A673 (cell line): ENCODE results near the gene TP53I13. TPM values are rescaled to one million over a fixed set of nuclear protein-coding genes. Genes with fewer than 3 reads are reported as not detected.

Experiments
- Bru-seq: library from RNA; stranded (reverse); fragments of 400-500 nt; gene quantifications from one replicate; lab custom pipeline; 2021; lab: Mats Ljungman, UMichigan
- BruChase-seq, 2 experiments: library from RNA; stranded (reverse); fragments of 400-500 nt; gene quantifications; one replicate each; lab custom pipeline; 2021; lab: Mats Ljungman, UMichigan
- BruUV-seq: library from RNA; stranded (reverse); fragments of 400-500 nt; replicated peaks from 2 replicates; lab custom pipeline; 2021; lab: Mats Ljungman, UMichigan
- CTCF ChIA-PET: fragments of 300-600 bp; sonication (Branson Sonifier 250); formaldehyde crosslinking; loops from one replicate; lab custom pipeline; 2022; ENCODE audit warnings: antibody characterized with exemption; lab: Charles Lee
- POLR2A ChIA-PET: fragments of 300-600 bp; sonication (Branson Sonifier 250); formaldehyde crosslinking; loops from one replicate; lab custom pipeline; 2022; ENCODE audit warnings: antibody characterized with exemption; ENCODE audit not compliant: low non-redundant PET; lab: Charles Lee
- DNase-seq: peaks from one replicate; pipeline ENCODE4 v3.0.0-alpha.2; 2015; ENCODE audit warnings: low spot score
- H3K27ac ChIP-seq: fragments of 200-600 bp; sonication (generic); 2 replicates; pipeline ENCODE4 v1.5.1; 2016; ENCODE audit warnings: mixed run types, low read depth, mild to moderate bottlenecking, mixed read lengths, antibody characterized with exemption, low read length; ENCODE audit not compliant: poor library complexity, severe bottlenecking
- H3K27me3 ChIP-seq: fragments of 200-600 bp; sonication (generic); replicated peaks from 2 replicates; pipeline ENCODE4 v1.6.1; 2017; ENCODE audit warnings: mixed run types, low read depth, mild to moderate bottlenecking, mixed read lengths, antibody characterized with exemption, low read length; ENCODE audit not compliant: insufficient read depth, poor library complexity
- H3K36me3 ChIP-seq: fragments of 200-600 bp; sonication (generic); 2 replicates; pipeline ENCODE4 v1.6.1; 2016; ENCODE audit warnings: mixed run types, mild to moderate bottlenecking, mixed read lengths, antibody characterized with exemption, low read length; ENCODE audit not compliant: insufficient read depth, poor library complexity, severe bottlenecking
- H3K4me1 ChIP-seq: fragments of 200-600 bp; sonication (generic); 2 replicates; pipeline ENCODE4 v1.6.1; 2017; ENCODE audit warnings: mixed run types, mild to moderate bottlenecking, mixed read lengths, antibody characterized with exemption, low read length; ENCODE audit not compliant: insufficient read depth, poor library complexity, severe bottlenecking
- H3K4me3 ChIP-seq: fragments of 200-600 bp; sonication (generic); 2 replicates; pipeline ENCODE4 v1.5.1; 2016; ENCODE audit warnings: low read depth, mixed run types, mild to moderate bottlenecking, mixed read lengths, low read length; ENCODE audit not compliant: poor library complexity, severe bottlenecking
- H3K9me3 ChIP-seq: fragments of 200-600 bp; sonication (generic); 2 replicates; pipeline ENCODE4 v1.6.1; 2016; ENCODE audit warnings: mixed run types, low read depth, mild to moderate bottlenecking, mixed read lengths, antibody characterized with exemption, low read length; ENCODE audit not compliant: poor library complexity, severe bottlenecking
- EZH2 ChIP-seq: fragments of 200-600 bp; sonication (generic); IDR thresholded peaks from 2 replicates; pipeline ENCODE4 v1.6.1; 2017; ENCODE audit warnings: borderline replicate concordance, low read depth, mild to moderate bottlenecking, mixed read lengths, antibody characterized with exemption, low read length; ENCODE audit not compliant: poor library complexity, severe bottlenecking
- intact Hi-C: fragments of 100-400 bp; cut with micrococcal nuclease; formaldehyde crosslinking; loops from one replicate; pipeline ENCODE4 v1.10.0; 2022; ENCODE audit not compliant: unreplicated experiment
- long read RNA-seq: library from polyadenylated mRNA; stranded (forward); transcript quantifications from one replicate; pipeline ENCODE4 v2.0.0, GENCODE V29; 2022
- total RNA-seq: library from RNA; stranded (reverse); gene quantifications from 2 replicates; pipeline ENCODE4 v1.2.3, GENCODE V29; 2021
- TF ChIP-seq, protein P1 (sequence below): fragments of 300-800, 200-600 bp; sonication (generic); conservative IDR thresholded peaks from 2 replicates; pipeline ENCODE4 v1.5.1; 2017; ENCODE audit warnings: low read depth, mild to moderate bottlenecking, antibody characterized with exemption, low read length, moderate library complexity, mixed read lengths

The TP53I13 gene, protein sequence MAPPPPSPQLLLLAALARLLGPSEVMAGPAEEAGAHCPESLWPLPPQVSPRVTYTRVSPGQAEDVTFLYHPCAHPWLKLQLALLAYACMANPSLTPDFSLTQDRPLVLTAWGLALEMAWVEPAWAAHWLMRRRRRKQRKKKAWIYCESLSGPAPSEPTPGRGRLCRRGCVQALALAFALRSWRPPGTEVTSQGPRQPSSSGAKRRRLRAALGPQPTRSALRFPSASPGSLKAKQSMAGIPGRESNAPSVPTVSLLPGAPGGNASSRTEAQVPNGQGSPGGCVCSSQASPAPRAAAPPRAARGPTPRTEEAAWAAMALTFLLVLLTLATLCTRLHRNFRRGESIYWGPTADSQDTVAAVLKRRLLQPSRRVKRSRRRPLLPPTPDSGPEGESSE
- total RNA-seq: 34.6 and 41.4 TPM in 2 replicates
- Bru-seq, nascent RNA: percentile 51 among the genes with signal in this experiment
- BruChase-seq, experiment 1, labeled RNA remaining after a 2-hour chase: percentile 62 among the genes with signal in this experiment
- percentile 64 among the genes with signal in this experiment for BruChase-seq, experiment 2, labeled RNA remaining after a 6-hour chase
- long read RNA-seq, transcript TP53I13-201 (7 exons, 1,530 nt): major isoform, 84 of 115 reads
- long read RNA-seq, partial matches to known transcripts: 12 of 115 reads
- long read RNA-seq, other reads (novel, unspliced or antisense): 18 of 115 reads

DNA sequence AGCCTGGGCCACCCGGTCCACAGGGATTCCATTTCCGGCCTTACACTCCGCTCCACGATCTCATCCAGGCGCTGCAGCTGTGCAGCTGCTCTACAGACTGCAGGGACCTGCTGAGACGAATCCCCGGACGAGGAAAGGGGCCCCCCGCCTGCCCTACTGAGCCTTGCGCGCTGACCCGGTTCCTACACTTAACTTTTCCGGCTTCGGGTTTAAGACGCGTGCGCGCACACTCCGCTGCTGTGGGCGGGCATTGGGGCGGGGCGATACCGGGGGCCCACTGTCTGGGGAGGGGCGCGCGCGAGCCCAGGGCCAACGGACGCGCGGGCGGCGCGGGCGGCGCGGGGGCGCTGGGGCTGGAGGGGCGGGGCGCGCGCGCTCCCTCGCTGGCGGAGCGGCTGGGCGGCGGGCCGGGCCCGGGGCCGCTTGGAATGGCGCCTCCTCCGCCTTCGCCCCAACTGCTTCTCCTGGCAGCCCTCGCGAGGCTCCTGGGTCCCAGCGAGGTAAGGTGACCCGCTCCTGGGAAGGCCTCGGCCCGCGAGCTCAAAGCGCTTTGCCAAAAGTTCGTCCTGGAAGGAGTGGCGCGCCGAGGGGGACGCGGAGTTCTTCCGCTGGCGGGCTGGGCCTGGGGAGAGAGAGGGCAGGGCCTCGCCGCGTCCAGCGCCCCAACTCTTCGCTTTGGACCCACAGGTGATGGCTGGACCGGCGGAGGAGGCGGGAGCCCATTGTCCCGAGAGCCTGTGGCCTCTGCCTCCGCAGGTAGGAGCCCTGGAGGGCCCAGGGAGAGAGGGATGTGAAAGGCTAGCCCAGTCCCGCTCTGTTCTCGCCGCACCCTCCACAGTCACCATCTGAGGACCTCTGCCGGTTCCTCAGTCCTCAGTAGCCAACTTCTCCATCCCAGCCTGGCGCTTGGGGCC, at the start of gene TP53I13:
TSS of gene TP53I13 (plus strand) at position 371 of the 914 bp plus-strand sequence. CDS start at position 429, 58 bp downstream.
- intact Hi-C loops: loop anchor here (1.0 to 10.0 kb wide), 3 partner anchors 23 to 198 kb away; partner anchors contain the start of gene CORO6
- TF ChIP-seq EZH2: no peak
- TF ChIP-seq, protein P1, sequence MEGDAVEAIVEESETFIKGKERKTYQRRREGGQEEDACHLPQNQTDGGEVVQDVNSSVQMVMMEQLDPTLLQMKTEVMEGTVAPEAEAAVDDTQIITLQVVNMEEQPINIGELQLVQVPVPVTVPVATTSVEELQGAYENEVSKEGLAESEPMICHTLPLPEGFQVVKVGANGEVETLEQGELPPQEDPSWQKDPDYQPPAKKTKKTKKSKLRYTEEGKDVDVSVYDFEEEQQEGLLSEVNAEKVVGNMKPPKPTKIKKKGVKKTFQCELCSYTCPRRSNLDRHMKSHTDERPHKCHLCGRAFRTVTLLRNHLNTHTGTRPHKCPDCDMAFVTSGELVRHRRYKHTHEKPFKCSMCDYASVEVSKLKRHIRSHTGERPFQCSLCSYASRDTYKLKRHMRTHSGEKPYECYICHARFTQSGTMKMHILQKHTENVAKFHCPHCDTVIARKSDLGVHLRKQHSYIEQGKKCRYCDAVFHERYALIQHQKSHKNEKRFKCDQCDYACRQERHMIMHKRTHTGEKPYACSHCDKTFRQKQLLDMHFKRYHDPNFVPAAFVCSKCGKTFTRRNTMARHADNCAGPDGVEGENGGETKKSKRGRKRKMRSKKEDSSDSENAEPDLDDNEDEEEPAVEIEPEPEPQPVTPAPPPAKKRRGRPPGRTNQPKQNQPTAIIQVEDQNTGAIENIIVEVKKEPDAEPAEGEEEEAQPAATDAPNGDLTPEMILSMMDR: no peak
- Histone ChIP-seq H3K4me1 (peaks cover 18% of the 10 kb centered on the region), H3K4me3 (peak within 1 kb of the TSS; percentile 83), H3K27ac (peak within 1 kb of the TSS; percentile 88), H3K36me3 (peaks cover 7% of the 10 kb centered on the region), H3K27me3 (no peaks in the 10 kb centered on the region), H3K9me3 (no peaks in the 10 kb centered on the region)
- ChIA-PET CTCF (interaction anchor here (1.0 kb wide), 1 partner anchor 199 kb away, joined by 5 read pairs; no protein-coding TSS in a partner anchor), POLR2A (no interaction called here)
- peak; percentile 95 for DNase-seq
- BruUV-seq: no TSS peak

DNA sequence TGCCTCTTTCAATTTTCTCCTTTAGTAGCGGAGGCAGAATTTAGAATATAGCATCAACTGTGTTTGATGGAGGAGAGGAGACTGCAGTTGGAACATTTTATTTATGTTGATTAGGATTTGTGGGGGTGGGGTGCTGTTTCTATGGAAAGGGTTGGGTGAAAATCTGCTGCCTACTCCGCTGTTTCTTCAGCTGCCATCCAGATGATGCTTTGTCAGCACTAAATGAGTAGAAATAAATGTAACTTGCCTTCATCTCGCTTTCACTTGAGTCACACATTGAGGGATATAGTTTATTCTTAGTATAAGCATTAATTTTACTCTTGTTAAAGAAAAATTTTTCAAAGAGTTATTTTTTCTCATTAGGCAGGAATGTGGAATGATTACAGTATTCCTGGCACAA, 43.8 kb upstream of the TP53I13 start:
- Histone ChIP-seq H3K4me1 (no peaks in the 10 kb centered on the region), H3K27me3 (no peaks in the 10 kb centered on the region), H3K9me3 (no peaks in the 10 kb centered on the region), H3K36me3 (peaks cover 35% of the 10 kb centered on the region), H3K27ac (no peak overlapping the region), H3K4me3 (no peak overlapping the region)
- BruUV-seq: no TSS peak
- TF ChIP-seq, protein P1: no peak
- TF ChIP-seq EZH2: no peak
- DNase-seq: no peak
- intact Hi-C loops: no loop called here
- POLR2A ChIA-PET: no interaction called here
- CTCF ChIA-PET: no interaction called here

DNA sequence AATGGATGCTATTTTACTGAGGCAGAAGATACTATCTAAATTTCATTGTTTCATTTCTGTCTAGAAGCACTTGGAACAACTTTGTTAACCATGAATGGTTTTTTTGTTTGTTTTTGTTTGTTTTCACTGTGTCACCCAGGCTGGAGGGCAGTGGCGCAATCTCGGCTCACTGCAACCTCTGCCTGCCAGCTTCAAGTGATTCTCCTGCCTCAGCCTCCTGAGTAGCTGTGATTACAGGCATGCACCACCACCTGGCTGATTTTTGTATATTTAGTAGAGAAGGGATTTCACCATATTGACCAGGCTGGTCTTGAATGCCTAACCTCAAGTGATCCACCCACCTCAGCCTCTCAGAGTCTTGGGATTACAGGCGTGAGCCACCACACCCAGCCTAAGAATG, 42.2 kb upstream of the TP53I13 start:
- Histone ChIP-seq H3K27ac (no peak overlapping the region), H3K9me3 (no peaks in the 10 kb centered on the region), H3K36me3 (peaks cover 36% of the 10 kb centered on the region), H3K4me3 (no peak overlapping the region), H3K27me3 (no peaks in the 10 kb centered on the region), H3K4me1 (no peaks in the 10 kb centered on the region)
- ChIA-PET POLR2A (no interaction called here), CTCF (interaction anchor here (1.5 kb wide), 1 partner anchor 156 kb away, joined by 3 read pairs; no protein-coding TSS in a partner anchor)
- no peak for DNase-seq
- TF ChIP-seq, protein P1: no peak
- TF ChIP-seq EZH2: no peak
- BruUV-seq: no TSS peak
- intact Hi-C loops: no loop called here
